HG03442 (cell line): ENCODE measurements around the gene THOC6.

Experiments
- ATAC-seq: cut with Tn5 transposase; IDR thresholded peaks from one replicate; pipeline ENCODE4 v1.9.1; 2021; ENCODE audit warnings: mild to moderate bottlenecking, moderate library complexity; ENCODE audit not compliant: unreplicated experiment

Gene THOC6

GRCh38 chr16:3014971-3015370, 8.9 kb upstream of the THOC6 start:
- ATAC-seq: no peak

GRCh38 chr16:3015865-3016521, 7.8 kb upstream of the THOC6 start:
- ATAC-seq: no peak

DNA sequence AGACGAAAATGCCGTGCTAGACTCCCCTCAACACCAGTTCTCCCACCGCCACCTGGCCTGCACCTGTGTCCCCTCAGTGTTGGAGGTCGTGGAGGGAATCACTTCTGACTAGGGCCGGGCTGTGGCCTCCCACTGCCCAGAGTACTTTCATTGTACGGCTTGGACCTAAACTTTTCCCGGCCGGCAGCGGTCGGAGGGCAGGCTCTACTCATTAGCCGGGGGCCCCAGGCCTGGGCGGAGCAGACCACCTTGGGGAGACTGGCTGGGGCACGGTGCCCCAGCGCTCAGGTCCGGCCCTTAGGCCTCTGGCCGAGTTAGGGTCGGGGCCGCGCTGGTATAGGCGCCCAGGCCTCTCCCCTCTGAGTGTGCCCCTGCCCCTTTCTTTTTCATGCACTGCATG, 6.5 kb upstream of the THOC6 start:
- no peak for ATAC-seq

GRCh38 chr16:3017794-3018506, 5.9 kb upstream of the THOC6 start, which contains the start of gene CLDN6:
CLDN6 (minus strand) TSS chr16:3018183; CDS start chr16:3016021, 2,162 bp downstream.
- ATAC-seq: no peak

- ATAC-seq: no peak
Measured at GRCh38 chr16:3019594-3020246, 4.1 kb upstream of the THOC6 start.

- ATAC-seq: no peak
Measured at GRCh38 chr16:3020247-3020603, 3.6 kb upstream of the THOC6 start, which contains the start of gene TNFRSF12A. TNFRSF12A (plus strand) TSS chr16:3020368; CDS start chr16:3020398, 30 bp downstream.

DNA sequence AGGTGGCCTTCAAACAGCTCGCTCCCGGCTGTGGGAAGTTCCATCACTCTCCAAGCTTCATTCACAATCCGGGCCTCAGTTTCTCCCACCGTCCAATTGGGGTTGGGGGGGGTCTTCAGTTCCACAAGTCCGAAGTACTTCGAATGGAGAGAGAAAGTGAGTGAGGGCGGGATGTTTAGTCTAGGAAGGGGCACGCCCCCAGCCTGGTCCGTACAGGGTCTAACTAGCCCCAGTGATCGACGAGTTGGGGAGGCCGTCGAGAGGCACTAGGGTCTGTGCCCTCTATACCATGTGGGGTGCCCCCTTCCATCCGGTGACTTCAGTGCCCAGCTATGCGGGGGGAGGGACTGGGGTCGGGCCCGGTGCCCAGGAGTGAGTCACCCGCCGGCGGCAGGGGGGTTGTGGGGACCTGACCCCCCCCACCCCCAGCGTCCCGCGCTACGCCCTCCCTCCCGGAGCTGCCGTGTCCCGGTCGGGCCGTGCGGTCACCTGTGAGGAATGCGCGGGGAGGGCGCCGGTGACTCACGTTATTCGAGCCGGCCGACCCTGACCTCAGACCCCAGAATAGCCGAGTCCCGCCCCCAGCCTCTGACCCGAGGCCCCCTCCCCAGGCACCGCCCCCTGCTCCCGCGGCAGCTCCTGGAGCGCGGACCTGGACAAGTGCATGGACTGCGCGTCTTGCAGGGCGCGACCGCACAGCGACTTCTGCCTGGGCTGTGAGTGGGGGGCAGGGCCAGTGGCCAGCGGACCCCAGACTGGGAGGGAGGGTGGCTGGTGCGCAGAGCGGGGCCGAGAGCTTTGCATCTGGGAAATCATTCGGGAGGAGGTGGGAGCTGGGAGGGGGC, 3.0 kb upstream of the THOC6 start:
- no peak for ATAC-seq

DNA sequence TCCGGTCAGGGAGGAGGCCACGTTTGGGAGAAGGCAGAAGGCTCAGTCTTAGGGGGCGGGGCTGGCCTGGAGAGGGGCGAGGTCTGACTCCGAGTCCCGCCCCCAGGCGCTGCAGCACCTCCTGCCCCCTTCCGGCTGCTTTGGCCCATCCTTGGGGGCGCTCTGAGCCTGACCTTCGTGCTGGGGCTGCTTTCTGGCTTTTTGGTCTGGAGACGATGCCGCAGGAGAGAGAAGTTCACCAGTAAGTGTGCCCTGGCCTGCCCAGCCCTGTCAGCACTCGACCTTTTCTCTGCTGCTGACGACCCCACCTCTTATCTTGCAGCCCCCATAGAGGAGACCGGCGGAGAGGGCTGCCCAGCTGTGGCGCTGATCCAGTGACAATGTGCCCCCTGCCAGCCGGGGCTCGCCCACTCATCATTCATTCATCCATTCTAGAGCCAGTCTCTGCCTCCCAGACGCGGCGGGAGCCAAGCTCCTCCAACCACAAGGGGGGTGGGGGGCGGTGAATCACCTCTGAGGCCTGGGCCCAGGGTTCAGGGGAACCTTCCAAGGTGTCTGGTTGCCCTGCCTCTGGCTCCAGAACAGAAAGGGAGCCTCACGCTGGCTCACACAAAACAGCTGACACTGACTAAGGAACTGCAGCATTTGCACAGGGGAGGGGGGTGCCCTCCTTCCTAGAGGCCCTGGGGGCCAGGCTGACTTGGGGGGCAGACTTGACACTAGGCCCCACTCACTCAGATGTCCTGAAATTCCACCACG, 2.2 kb upstream of the THOC6 start:
- ATAC-seq: no peak

DNA sequence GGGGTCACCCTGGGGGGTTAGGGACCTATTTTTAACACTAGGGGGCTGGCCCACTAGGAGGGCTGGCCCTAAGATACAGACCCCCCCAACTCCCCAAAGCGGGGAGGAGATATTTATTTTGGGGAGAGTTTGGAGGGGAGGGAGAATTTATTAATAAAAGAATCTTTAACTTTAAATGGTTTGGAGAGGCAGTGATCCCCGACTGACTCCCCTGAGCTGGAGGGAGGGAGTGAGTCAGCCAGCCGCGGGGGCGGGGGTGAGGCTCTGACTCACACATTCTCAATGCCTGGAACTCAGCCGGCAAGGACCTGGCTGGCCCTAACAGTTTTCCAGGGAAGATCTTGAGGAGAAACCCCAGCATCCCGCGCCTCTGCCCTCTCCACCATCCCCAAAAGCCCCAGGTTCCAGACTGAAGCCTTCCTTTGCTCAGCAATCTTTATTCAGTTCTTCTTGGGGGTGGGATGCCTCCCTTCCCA, 1.6 kb upstream of the THOC6 start:
- ATAC-seq: no peak

DNA sequence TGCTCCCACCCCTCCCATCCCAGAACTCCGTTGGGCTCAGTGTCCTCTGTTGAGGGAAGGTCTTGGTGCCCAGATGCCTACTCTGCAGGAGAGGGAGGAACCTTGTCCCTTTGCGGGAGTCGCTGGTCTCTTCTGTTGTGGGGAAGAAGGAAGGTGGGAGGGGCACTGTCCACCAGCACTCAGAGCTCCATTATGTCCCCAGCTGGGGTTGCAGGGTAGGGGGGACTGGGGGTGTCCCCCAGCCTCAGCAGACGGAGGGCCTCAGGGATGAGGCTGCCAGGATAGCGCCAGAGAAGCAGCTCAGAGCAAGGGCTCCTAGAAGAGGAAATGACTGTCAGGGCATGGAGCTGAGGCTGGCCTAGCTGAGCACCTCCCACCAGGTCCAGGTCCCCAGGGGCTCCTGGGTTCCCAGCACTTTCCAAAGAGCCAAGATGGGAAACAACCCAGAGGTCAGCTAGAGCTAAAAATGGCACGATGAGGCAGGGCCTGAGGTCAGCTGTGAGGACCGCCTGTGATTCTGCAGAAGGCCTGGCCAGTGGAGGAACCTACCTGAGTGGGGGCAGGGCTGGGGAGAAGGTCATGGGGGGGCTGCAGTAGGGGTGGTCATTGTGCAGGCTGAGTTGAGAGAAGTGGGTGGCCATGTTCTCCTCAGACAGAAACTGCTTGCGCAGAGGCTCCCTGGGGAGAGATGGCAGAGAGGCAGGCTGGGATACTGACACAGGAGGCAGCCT, 986 bp upstream of the THOC6 start:
- ATAC-seq: no peak

- ATAC-seq: no peak
Measured at GRCh38 chr16:3023415-3023668, 493 bp upstream of the THOC6 start.

GRCh38 chr16:3025032-3026002, 1.5 kb downstream of the THOC6 start:
- ATAC-seq: no peak

- ATAC-seq: no peak
Measured at GRCh38 chr16:3026003-3026378, 2.2 kb downstream of the THOC6 start.

- ATAC-seq: no peak
Measured at GRCh38 chr16:3026609-3027488, 3.0 kb downstream of the THOC6 start.

- no peak for ATAC-seq
Measured at GRCh38 chr16:3027489-3027795, 3.6 kb downstream of the THOC6 start.

GRCh38 chr16:3027983-3028715, 4.3 kb downstream of the THOC6 start:
- ATAC-seq: no peak

DNA sequence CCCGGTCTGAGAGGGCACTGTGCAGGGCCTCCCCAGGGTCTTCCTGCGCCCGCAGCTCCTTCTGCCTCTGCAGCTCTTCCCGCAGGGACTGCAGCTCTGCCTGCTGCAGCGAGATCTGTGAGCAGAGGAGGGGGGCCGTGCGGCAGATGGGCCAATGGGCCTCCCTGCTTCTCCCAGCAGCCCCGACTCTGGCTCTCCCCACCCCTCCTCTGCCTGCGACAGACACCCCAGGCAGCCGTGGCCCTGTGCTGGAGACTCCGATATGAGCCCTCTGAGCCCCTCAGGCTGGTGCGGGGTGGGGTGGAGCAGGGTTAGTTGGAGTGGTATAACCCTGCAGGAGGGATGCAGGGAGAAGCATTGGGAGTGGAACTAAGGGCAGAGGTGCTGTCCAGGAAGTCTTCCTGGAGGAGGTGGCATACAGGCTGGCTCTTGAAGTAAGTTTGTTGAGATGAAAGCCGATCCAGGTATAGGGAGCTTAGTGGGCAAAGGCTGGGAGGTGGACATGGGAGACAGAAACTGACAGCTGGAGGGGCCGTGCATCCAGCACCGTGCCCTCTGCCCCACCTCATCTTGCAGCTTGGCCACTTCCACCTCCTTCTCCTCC, 5.0 kb downstream of the THOC6 start:
- no peak for ATAC-seq
